Suppressor macrophage treated with lipopolysaccharide for 4 hours (primary cell): Measurements from ENCODE around the gene TTLL11.

ENCODE experiments used
- DNase-seq: peaks from one replicate; pipeline ENCODE4 v3.0.0-alpha.2; 2020

TTLL11 gene

DNA sequence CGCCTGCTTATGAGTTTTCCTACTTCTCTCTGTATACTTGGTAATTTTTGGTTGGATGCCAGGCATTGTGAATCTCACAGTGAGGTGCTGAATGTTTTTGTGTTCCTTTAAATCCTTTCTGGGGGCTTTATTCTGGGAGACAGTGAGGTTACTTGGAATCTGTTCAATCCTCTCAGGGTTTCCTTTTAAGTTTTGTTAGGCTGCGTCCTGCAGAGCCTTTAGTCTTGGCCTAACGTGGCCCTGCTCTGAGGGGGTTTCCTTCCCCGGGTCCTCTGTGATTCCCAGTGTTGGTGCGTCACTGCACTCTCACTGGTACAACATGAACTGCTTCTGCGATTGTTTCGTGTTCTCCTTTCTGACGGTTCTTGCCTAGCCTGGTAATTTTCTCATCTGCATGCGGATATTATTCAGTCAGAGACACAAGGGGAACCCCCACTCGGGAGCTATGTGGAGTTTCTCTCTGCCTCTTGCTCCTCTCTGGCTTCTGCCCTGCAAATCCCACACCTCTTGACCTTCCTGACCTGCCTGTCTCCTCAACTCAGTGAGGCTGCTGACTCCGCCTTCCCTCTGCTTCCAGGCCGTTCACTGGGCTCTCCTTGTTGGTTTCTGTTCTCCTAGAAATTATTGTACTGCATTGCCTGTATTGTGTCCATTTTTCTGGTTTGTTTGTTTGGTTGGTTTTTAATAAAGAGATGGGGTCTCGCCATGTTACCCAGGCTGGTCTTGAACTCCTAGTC lies 313.6 kb downstream of the TTLL11 start:
- no peak for DNase-seq

GRCh38 chr9:121778252-121779225 lies 314.6 kb downstream of the TTLL11 start:
- DNase-seq = no peak

DNA sequence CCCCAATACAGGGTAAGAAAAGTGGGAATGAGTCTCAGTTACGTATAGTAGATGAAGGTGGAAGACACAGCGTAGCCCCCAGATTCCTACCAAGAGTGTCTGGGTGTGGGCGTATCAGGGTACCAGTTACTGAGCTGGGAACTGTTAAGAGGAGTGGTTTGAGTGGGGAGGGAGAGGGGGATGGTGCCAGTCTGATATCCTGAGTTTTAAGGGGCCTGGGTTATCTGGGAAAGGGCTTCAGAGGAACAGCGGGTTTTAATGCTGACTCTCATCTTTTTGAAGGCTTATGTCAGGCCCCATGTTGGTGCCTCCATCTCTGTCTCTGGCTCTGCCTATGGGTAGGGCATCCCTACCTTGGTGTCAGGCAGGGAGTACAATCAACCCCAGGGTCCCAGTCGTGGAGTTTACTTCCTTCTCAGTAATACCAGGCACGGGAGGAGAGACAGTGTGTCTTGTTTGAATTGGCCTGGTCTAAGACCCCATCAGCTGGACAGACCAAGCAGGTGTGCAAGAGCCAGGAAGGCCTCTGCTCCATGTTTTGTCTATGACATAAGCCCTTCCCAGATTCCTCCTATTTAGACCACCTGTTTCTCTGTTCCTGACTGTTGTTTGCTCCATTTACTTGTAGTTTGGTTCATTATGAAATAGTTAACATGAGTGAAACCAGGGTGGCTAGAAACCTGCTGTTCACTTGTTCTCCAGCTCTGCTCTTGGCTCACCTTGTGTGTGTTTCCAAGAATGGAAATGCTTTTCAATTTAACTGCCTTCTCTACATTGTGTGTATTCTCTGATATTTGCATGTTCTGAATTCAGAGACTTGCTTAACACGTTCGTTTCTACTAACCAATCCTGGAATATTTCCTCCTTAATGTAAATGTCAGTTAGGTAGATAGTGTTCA lies 316.1 kb downstream of the TTLL11 start:
- no peak for DNase-seq

DNA sequence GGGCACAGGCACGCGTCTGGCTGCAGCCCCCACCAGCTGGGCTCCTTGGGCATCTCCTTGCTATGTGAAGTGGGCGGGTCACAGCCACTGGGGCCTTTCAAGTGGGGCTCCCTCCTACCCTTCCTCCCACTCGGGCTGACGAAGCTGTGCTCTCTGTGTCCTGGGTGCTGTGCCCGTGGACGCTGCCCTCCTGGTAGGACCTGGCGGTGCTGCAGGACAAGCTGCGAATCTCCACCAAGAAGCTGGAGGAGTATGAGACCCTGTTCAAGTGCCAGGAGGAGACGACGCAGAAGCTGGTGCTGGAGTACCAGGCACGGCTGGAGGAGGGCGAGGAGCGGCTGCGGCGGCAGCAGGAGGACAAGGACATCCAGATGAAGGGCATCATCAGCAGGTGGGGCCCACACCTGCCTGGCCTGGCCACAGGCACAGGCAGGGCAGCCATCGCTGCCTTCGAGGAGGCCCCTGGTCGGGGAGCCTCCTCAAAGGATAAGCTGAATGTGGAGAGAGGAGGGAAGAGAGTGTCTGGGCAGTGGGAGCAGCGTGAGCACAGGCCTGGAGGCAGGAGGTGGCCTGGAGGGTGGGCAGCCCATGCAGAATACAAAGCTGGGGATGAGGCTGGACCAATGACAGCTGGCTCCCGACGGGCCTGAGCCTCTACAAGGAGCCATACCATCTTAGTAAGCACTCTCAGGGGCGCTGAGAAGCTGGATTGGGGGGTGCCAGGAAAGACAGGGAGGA lies 316.9 kb downstream of the TTLL11 start:
- DNase-seq = no peak

DNA sequence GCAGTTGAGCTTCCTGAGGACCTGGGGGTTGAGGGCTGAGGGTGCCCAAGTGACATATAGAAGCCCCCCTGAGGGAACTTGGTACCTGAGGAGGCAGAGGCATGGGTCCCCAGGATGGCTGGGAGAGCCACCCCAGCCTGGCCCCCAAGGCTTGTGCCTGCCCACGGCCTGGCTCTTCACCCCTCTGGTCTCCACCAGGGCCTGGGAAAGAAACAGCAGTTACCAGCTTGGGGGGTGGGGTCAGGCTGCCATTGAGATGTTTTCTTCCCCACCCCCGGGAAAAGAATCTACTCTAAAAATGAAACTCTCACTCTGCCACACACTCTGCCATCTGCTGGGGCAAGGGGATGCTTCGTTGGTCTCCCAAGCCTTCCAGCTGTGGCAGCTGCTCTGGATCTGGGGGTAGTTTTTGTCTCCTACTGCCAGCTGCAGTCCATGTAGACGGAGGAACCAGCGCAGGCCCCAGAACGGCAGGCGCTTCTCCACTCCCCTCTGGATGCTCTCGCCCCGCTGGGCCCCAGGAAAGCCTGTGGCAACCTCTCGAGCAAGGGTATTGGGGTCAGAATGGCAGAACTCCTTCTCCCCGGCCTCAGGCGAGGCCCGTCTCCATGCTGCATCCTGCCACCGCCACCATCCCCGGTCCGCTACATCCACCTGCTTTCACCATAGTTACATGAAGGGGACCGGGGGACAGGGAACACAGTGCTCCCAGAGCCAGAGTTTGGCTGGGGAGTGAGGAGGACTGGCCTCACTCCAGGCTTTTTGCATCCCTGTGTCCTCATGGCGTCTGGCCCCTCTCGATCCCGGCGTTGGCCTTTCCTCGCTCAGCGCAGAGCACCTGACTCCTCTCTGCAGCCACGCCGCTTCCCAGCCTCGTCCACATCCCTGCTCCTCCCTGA lies 318.1 kb downstream of the TTLL11 start:
- DNase-seq = no peak

GRCh38 chr9:121773954-121774714 lies 319.0 kb downstream of the TTLL11 start:
- no peak for DNase-seq

DNA sequence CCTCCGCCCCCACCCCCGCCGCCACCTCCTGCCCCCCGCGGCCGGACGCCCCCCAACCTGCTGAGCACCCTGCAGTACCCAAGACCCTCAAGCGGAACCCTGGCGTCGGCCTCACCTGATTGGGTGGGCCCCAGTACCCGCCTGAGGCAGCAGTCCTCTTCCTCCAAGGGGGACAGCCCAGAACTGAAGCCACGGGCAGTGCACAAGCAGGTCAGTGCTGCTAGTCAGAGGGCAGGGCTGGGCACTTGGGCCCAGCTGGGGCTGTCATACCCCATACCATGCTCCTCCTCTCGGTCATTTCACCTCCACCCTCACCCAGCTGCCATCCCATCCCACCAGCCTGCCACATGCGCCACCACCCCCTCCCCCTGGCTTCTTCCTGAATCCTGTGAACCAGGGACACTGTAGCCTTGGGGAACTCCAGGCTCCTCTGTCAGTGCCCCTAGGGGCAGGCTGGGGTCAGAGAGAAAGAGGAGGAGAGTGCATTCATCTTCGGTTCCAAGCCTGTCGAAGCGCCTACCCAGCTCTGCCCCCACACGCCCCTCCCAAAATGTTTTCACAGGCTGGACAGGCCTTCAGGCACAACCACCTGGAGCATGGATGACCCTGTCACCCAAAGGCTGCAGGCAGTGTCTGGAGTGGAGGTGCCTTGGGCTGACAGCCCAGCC lies 319.7 kb downstream of the TTLL11 start:
- no peak for DNase-seq

DNA sequence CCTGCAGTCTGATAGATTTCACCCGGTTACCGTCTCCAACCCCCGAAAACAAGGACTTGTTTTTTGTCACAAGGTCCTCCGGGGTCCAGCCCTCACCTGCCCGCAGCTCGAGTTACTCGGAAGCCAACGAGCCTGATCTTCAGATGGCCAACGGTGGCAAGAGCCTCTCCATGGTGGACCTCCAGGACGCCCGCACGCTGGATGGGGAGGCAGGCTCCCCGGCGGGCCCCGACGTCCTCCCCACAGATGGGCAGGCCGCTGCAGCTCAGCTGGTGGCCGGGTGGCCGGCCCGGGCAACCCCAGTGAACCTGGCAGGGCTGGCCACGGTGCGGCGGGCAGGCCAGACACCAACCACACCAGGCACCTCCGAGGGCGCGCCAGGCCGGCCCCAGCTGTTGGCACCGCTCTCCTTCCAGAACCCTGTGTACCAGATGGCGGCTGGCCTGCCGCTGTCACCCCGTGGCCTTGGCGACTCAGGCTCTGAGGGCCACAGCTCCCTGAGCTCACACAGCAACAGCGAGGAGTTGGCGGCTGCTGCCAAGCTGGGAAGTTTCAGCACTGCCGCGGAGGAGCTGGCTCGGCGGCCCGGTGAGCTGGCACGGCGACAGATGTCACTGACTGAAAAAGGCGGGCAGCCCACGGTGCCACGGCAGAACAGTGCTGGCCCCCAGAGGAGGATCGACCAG lies 320.4 kb downstream of the TTLL11 start:
- no peak for DNase-seq
